Measurements from ENCODE around the gene KIFC3. TPM values are rescaled to one million over a fixed set of nuclear protein-coding genes. Genes with fewer than 3 reads are reported as not detected.
A peak's percentile ranks its signal among the peaks of the same experiment; 100 is the strongest.

The KIFC3 gene
- total and polyA plus RNA-seq, 2 of the 13 experiments (the other 11 are each of a cell fraction or from before 2014, with no cell fraction given): 42.1 to 45.3 TPM

GRCh38 chr16:57757326-57757786 is 44.9 kb downstream of the KIFC3 start (continued):
- peak; percentile 34; the same call in 1 of the 2 replicates for TF ChIP-seq THAP7 (CRISPR knock-in tag; IDR thresholded peaks at IDR 0.05)
- peak; percentile 73; the same call in 1 of the 2 replicates for TF ChIP-seq SP4 (CRISPR knock-in tag; IDR thresholded peaks at IDR 0.05)
- TF ChIP-seq SMAD3 (CRISPR knock-in tag; IDR thresholded peaks at IDR 0.05): peak; percentile 64; the same call in 1 of the 2 replicates
- TF ChIP-seq ZNF513 (CRISPR knock-in tag; conservative IDR thresholded peaks at IDR 0.05): no peak
- TF ChIP-seq ATF2 (CRISPR knock-in tag; IDR thresholded peaks at IDR 0.05): peak; percentile 60; the same call in 1 of the 2 replicates
- no peak for TF ChIP-seq MBD4 (IDR thresholded peaks at IDR 0.05; ENCODE audit: borderline replicate concordance, low read length)
- peak; percentile 56; the same call in 1 of the 2 replicates for TF ChIP-seq SP5 (CRISPR knock-in tag; IDR thresholded peaks at IDR 0.05; ENCODE audit: borderline replicate concordance, low read depth)
- 0 out of 2 replicates have a peak, but pooled peaks have one; percentile 33 for TF ChIP-seq ZNF12 (CRISPR knock-in tag; IDR thresholded peaks at IDR 0.05)
- TF ChIP-seq NFE2L2 (IDR thresholded peaks at IDR 0.05; ENCODE audit: low read length): no peak
- TF ChIP-seq ZNF790 (CRISPR knock-in tag; IDR thresholded peaks at IDR 0.05; ENCODE audit: borderline replicate concordance): no peak
- TF ChIP-seq, protein P1, sequence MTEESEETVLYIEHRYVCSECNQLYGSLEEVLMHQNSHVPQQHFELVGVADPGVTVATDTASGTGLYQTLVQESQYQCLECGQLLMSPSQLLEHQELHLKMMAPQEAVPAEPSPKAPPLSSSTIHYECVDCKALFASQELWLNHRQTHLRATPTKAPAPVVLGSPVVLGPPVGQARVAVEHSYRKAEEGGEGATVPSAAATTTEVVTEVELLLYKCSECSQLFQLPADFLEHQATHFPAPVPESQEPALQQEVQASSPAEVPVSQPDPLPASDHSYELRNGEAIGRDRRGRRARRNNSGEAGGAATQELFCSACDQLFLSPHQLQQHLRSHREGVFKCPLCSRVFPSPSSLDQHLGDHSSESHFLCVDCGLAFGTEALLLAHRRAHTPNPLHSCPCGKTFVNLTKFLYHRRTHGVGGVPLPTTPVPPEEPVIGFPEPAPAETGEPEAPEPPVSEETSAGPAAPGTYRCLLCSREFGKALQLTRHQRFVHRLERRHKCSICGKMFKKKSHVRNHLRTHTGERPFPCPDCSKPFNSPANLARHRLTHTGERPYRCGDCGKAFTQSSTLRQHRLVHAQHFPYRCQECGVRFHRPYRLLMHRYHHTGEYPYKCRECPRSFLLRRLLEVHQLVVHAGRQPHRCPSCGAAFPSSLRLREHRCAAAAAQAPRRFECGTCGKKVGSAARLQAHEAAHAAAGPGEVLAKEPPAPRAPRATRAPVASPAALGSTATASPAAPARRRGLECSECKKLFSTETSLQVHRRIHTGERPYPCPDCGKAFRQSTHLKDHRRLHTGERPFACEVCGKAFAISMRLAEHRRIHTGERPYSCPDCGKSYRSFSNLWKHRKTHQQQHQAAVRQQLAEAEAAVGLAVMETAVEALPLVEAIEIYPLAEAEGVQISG (CRISPR knock-in tag; IDR thresholded peaks at IDR 0.05): peak; percentile 50; the same call in 1 of the 2 replicates

Measured in HepG2 (cell line).